Gastrocnemius medialis (tissue), 4 donors: ENCODE data around the gene GDPD5.

Source experiments
- POLR2A ChIP-seq, 2 donors: fragments of 450-650 bp; IDR thresholded peaks; one replicate each; pipeline ENCODE4 v1.6.1; 2017; ENCODE audit warnings: antibody characterized with exemption in 2 of 2, mild to moderate bottlenecking in 2 of 2, moderate library complexity in 2 of 2
- TF ChIP-seq, protein P1 (sequence below), 5 experiments: fragments of 450-650 bp in 3 of 5; fragments of 200-600 bp in 2 of 5; sonication (generic) in 2 of 5; IDR thresholded peaks in 4 of 5; conservative IDR thresholded peaks in 1 of 5; 1 replicate in 4 of 5; 2 replicates in 1 of 5; pipeline ENCODE4 v1.5.1; 2016 to 2019; ENCODE audit warnings: antibody characterized with exemption in 5 of 5, mild to moderate bottlenecking in 3 of 5, moderate library complexity in 3 of 5

DNA sequence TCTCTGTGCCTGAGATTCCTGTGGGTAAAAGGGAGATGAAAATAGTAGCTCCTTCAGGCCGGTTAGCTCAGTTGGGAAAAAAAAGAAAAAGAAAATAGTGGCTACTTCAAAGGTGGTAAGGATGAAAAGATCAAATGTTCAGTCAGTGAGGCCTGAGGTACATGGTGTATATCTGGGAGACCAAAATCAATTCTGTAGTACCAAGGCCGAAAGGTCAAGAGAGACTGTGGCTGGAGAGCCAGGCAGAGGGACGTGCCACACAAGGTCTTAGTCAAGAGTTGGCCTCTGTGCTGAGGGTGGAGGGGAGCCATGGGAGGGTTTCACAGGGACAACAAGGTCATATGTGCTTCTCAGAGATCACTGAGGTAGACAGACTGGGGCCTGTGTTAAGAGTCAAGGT is 4.8 kb upstream of the GDPD5 start:
- TF ChIP-seq, protein P1, sequence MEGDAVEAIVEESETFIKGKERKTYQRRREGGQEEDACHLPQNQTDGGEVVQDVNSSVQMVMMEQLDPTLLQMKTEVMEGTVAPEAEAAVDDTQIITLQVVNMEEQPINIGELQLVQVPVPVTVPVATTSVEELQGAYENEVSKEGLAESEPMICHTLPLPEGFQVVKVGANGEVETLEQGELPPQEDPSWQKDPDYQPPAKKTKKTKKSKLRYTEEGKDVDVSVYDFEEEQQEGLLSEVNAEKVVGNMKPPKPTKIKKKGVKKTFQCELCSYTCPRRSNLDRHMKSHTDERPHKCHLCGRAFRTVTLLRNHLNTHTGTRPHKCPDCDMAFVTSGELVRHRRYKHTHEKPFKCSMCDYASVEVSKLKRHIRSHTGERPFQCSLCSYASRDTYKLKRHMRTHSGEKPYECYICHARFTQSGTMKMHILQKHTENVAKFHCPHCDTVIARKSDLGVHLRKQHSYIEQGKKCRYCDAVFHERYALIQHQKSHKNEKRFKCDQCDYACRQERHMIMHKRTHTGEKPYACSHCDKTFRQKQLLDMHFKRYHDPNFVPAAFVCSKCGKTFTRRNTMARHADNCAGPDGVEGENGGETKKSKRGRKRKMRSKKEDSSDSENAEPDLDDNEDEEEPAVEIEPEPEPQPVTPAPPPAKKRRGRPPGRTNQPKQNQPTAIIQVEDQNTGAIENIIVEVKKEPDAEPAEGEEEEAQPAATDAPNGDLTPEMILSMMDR (IDR thresholded peaks at IDR 0.05 in 4 of 5, conservative IDR thresholded peaks at IDR 0.05 in 1 of 5) = no peak
- no peak for TF ChIP-seq POLR2A (IDR thresholded peaks at IDR 0.05)
